ENCODE results near the gene KITLG. TPM values are rescaled to one million over a fixed set of nuclear protein-coding genes. Genes with fewer than 3 reads are reported as not detected.

The KITLG gene
- polyA plus RNA-seq, 1 of the 3 experiments (the other 2 are of a cell fraction): 8.9 TPM

DNA sequence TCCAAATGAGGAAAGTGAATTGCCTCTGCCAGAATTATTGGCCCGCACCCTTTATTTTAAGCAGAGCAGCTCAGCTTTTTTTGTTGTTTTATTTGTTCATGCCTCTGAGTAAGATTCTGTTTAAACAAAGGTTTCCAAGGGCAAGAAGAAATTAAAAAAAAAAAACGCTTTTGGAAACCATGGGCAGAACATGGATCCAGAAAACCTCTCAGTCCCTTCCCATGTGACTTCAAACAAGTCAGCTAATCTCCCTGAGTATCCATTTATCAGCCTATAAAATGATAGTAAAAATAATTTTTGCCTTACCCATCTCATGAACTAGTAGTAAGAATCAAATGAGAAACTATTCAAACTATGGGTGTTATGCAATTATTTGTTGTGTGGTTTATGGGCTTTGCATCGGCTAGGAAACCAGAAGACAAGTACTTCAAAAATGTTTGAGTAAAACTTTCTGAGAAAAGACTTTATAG, 27.6 kb downstream of the KITLG start (continued):
- TF ChIP-seq REST (IDR thresholded peaks at IDR 0.05; ENCODE audit: low read depth, low read length): no peak

- H4K20me1 ChIP-seq (ENCODE audit: insufficient read depth): peaks cover 48% of the 10 kb centered on the region
- 0% methylated on average over 1 of the region's 1 CpG for WGBS (ENCODE audit: low lambda C conversion rate)
- TF ChIP-seq, protein P1, sequence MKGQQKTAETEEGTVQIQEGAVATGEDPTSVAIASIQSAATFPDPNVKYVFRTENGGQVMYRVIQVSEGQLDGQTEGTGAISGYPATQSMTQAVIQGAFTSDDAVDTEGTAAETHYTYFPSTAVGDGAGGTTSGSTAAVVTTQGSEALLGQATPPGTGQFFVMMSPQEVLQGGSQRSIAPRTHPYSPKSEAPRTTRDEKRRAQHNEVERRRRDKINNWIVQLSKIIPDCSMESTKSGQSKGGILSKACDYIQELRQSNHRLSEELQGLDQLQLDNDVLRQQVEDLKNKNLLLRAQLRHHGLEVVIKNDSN (IDR thresholded peaks at IDR 0.05; ENCODE audit: borderline replicate concordance, low read depth): no peak
- TF ChIP-seq NRF1 (IDR thresholded peaks at IDR 0.05; ENCODE audit: low read depth, low read length): no peak
- TF ChIP-seq USF2 (IDR thresholded peaks at IDR 0.05; ENCODE audit: borderline replicate concordance, low read depth, low read length): no peak
- TF ChIP-seq, protein P2, sequence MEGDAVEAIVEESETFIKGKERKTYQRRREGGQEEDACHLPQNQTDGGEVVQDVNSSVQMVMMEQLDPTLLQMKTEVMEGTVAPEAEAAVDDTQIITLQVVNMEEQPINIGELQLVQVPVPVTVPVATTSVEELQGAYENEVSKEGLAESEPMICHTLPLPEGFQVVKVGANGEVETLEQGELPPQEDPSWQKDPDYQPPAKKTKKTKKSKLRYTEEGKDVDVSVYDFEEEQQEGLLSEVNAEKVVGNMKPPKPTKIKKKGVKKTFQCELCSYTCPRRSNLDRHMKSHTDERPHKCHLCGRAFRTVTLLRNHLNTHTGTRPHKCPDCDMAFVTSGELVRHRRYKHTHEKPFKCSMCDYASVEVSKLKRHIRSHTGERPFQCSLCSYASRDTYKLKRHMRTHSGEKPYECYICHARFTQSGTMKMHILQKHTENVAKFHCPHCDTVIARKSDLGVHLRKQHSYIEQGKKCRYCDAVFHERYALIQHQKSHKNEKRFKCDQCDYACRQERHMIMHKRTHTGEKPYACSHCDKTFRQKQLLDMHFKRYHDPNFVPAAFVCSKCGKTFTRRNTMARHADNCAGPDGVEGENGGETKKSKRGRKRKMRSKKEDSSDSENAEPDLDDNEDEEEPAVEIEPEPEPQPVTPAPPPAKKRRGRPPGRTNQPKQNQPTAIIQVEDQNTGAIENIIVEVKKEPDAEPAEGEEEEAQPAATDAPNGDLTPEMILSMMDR (IDR thresholded peaks at IDR 0.05): no peak
- no peak for TF ChIP-seq YY1 (IDR thresholded peaks at IDR 0.05; ENCODE audit: low read depth)
- TF ChIP-seq MAX (IDR thresholded peaks at IDR 0.05; ENCODE audit: low read depth): no peak
- no peak for TF ChIP-seq PBX3 (IDR thresholded peaks at IDR 0.05)
- TF ChIP-seq RAD21 (IDR thresholded peaks at IDR 0.05; ENCODE audit: low read length): no peak
- no peak for TF ChIP-seq IRF3 (IDR thresholded peaks at IDR 0.05; ENCODE audit: low read depth, low read length)
- no peak for TF ChIP-seq ZBTB33 (IDR thresholded peaks at IDR 0.05; ENCODE audit: borderline replicate concordance, low read depth)
- no peak for TF ChIP-seq TAF1 (IDR thresholded peaks at IDR 0.05; ENCODE audit: borderline replicate concordance, low read depth, low read length)
- no peak for TF ChIP-seq EZH2phosphoT487 (IDR thresholded peaks at IDR 0.05; ENCODE audit: borderline replicate concordance, low read depth)
- TF ChIP-seq ELF1 (IDR thresholded peaks at IDR 0.05): no peak
- TF ChIP-seq FOXM1 (IDR thresholded peaks at IDR 0.05; ENCODE audit: low read depth): no peak
- no peak for TF ChIP-seq GATA2 (CRISPR knock-in tag; IDR thresholded peaks at IDR 0.05)
- TF ChIP-seq TCF12 (IDR thresholded peaks at IDR 0.05): no peak
- TF ChIP-seq FOSL2 (IDR thresholded peaks at IDR 0.05; ENCODE audit: borderline replicate concordance, low read depth): no peak
- TF ChIP-seq FOXJ3 (CRISPR knock-in tag; IDR thresholded peaks at IDR 0.05): no peak
- H3K27ac ChIP-seq (ENCODE audit: low read depth in 2 of 2, low read length in 1 of 2): no peak overlapping the region
- H3K9ac ChIP-seq: no peak overlapping the region
- H3K36me3 ChIP-seq (replicated peaks in 1 of 2; ENCODE audit: control insufficient read depth in 1 of 2, insufficient read depth in 2 of 2, low read length in 1 of 2): peaks cover 0 to 10% of the 10 kb centered on the region in 2 experiments
- no peak for DNase-seq
- H3K27me3 ChIP-seq (ENCODE audit: insufficient read depth): no peaks in the 10 kb centered on the region
- H3K4me3 ChIP-seq (ENCODE audit: low read depth in 2 of 2, low read length in 1 of 2): no peak overlapping the region
- CTCF ChIA-PET: no interaction called here
- H3F3A ChIP-seq (replicated peaks; ENCODE audit: insufficient read depth): peaks cover 17% of the 10 kb centered on the region
- peaks cover 9 to 31% of the 10 kb centered on the region in 2 experiments; a peak in 2 of 4 replicates for H3K4me1 ChIP-seq (ENCODE audit: control insufficient read depth in 1 of 2, insufficient read depth in 2 of 2, low read depth in 1 of 2, low read length in 1 of 2)
- H3K4me2 ChIP-seq: no peak overlapping the region
- no peaks in the 10 kb centered on the region for H3K9me2 ChIP-seq
- no peaks in the 10 kb centered on the region for H3K9me3 ChIP-seq
- peaks cover 100% of the 10 kb centered on the region for H3K79me2 ChIP-seq (ENCODE audit: insufficient read depth)
- no peak overlapping the region for H2AFZ ChIP-seq (ENCODE audit: low read depth)
- POLR2A ChIA-PET: no interaction called here
Observed at GRCh38 chr12:88549929-88550328, 30.3 kb downstream of the KITLG start.

Data from SK-N-SH (cell line).